Panc1 (cell line): Measurements from ENCODE around the gene TMEM164. TPM values are rescaled to one million over a fixed set of nuclear protein-coding genes. Genes with fewer than 3 reads are reported as not detected.

Experiments used
- ATAC-seq: fragments of 200-7000 bp; cut with Tn5 transposase; 2 replicates; pipeline ENCODE4 v1.9.1; 2020; ENCODE audit warnings: mild to moderate bottlenecking, moderate library complexity
- BruUV-seq: library from RNA; stranded (reverse); fragments of 400-500 nt; replicated peaks from 2 replicates; lab custom pipeline; 2021; lab: Mats Ljungman, UMichigan
- CTCF ChIA-PET: fragments of 300-600 bp; sonication (Branson Sonifier 250); formaldehyde crosslinking; loops from one replicate; lab custom pipeline; 2022; ENCODE audit warnings: antibody characterized with exemption; lab: Charles Lee
- POLR2A ChIA-PET: fragments of 300-600 bp; sonication (Branson Sonifier 250); formaldehyde crosslinking; loops from one replicate; lab custom pipeline; 2022; ENCODE audit warnings: antibody characterized with exemption; lab: Charles Lee
- DNase-seq: peaks from one replicate; pipeline ENCODE4 v3.0.0-alpha.2; 2010; ENCODE audit warnings: low read depth, low spot score
- H3K27ac ChIP-seq: 2 replicates; pipeline ENCODE4 v1.5.1; 2011; ENCODE audit warnings: mild to moderate bottlenecking, low read length, inconsistent platforms
- H3K27me3 ChIP-seq: fragments of 200-500 bp; sonication (Bioruptor generic); 2 replicates; pipeline ENCODE4 v1.6.0; 2014; ENCODE audit warnings: low read length, inconsistent platforms; ENCODE audit not compliant: control insufficient read depth, insufficient read depth
- H3K36me3 ChIP-seq: fragments of 200-500 bp; sonication (Bioruptor generic); 2 replicates; pipeline ENCODE4 v1.5.1; 2014; ENCODE audit warnings: inconsistent platforms, mild to moderate bottlenecking, low read length, moderate library complexity; ENCODE audit not compliant: control insufficient read depth, insufficient read depth
- H3K4me1 ChIP-seq: 2 replicates; pipeline ENCODE4 v1.5.1; 2011; ENCODE audit warnings: inconsistent platforms, mild to moderate bottlenecking, low read length, moderate library complexity; ENCODE audit not compliant: control insufficient read depth, insufficient read depth
- H3K4me3 ChIP-seq, 2 experiments: 2 replicates each; pipeline ENCODE4 v1.5.1; 2011 to 2012; ENCODE audit warnings: low read depth in 2 of 2, low read length in 2 of 2, mild to moderate bottlenecking in 2 of 2, inconsistent platforms in 1 of 2, moderate library complexity in 1 of 2
- H3K9me3 ChIP-seq: fragments of 200-500 bp; sonication (Bioruptor generic); 2 replicates; pipeline ENCODE4 v1.5.1; 2014; ENCODE audit warnings: low read depth, mild to moderate bottlenecking, inconsistent platforms, low read length, moderate library complexity; ENCODE audit not compliant: control insufficient read depth, insufficient read depth
- POLR2AphosphoS5 ChIP-seq: IDR thresholded peaks from 2 replicates; pipeline ENCODE4 v1.6.1; 2012; ENCODE audit warnings: mild to moderate bottlenecking, low read depth, low read length, moderate library complexity
- SIN3A ChIP-seq: IDR thresholded peaks from 2 replicates; pipeline ENCODE4 v1.6.1; 2012; ENCODE audit warnings: low read depth, mild to moderate bottlenecking, low read length, moderate library complexity, borderline replicate concordance; ENCODE audit not compliant: insufficient read depth
- TCF7L2 ChIP-seq: IDR thresholded peaks from 2 replicates; pipeline ENCODE4 v1.6.1; 2011; ENCODE audit warnings: mild to moderate bottlenecking, low read depth, low read length, inconsistent platforms
- in situ Hi-C: cut with HindIII; loops from 2 replicates; pipeline ENCODE4 v1.10.0; 2016; ENCODE audit warnings: low sequenced_read_pairs, low pct_unique_long_range_greater_than_20kb
- intact Hi-C: fragments of 100-400 bp; cut with micrococcal nuclease; formaldehyde crosslinking; loops from one replicate; pipeline ENCODE4 v1.10.0; 2022; ENCODE audit not compliant: unreplicated experiment
- total RNA-seq: library from RNA; stranded (reverse); gene quantifications from one replicate; pipeline ENCODE4 v1.2.1, GENCODE V29; 2021; ENCODE audit not compliant: unreplicated experiment
- TF ChIP-seq, protein P1 (sequence below), 2 experiments: IDR thresholded peaks; 2 replicates each; pipeline ENCODE4 v1.6.1; 2011 to 2012; ENCODE audit warnings: low read depth in 2 of 2, control low read depth in 1 of 2, low read length in 1 of 2, mild to moderate bottlenecking in 1 of 2, moderate library complexity in 1 of 2; ENCODE audit not compliant: insufficient read depth in 1 of 2
- TF ChIP-seq, protein P2 (sequence below): fragments of 450-650 bp; IDR thresholded peaks from 2 replicates; pipeline ENCODE4 v1.5.1; 2017; ENCODE audit warnings: mild to moderate bottlenecking

Gene TMEM164
- total RNA-seq, 1 experiment from 2014 or later = 32.8 TPM

GRCh38 chrX:110180176-110180927 is 177.4 kb downstream of the TMEM164 start:
- no TSS peak for BruUV-seq
- in situ Hi-C loops = no loop called here
- H3K9me3 ChIP-seq = no peaks in the 10 kb centered on the region
- ChIA-PET CTCF (no interaction called here), POLR2A (no interaction called here)
- intact Hi-C loops = no loop called here
- no peaks in the 10 kb centered on the region for H3K36me3 ChIP-seq
- ATAC-seq (no peak), DNase-seq (no peak)
- no peaks in the 10 kb centered on the region for H3K27me3 ChIP-seq
- H3K4me1 ChIP-seq = no peaks in the 10 kb centered on the region
- H3K4me3 ChIP-seq = no peak overlapping the region
- no peak overlapping the region for H3K27ac ChIP-seq
- TF ChIP-seq TCF7L2 (no peak), SIN3A (no peak), POLR2AphosphoS5 (no peak)
- TF ChIP-seq, protein P1, sequence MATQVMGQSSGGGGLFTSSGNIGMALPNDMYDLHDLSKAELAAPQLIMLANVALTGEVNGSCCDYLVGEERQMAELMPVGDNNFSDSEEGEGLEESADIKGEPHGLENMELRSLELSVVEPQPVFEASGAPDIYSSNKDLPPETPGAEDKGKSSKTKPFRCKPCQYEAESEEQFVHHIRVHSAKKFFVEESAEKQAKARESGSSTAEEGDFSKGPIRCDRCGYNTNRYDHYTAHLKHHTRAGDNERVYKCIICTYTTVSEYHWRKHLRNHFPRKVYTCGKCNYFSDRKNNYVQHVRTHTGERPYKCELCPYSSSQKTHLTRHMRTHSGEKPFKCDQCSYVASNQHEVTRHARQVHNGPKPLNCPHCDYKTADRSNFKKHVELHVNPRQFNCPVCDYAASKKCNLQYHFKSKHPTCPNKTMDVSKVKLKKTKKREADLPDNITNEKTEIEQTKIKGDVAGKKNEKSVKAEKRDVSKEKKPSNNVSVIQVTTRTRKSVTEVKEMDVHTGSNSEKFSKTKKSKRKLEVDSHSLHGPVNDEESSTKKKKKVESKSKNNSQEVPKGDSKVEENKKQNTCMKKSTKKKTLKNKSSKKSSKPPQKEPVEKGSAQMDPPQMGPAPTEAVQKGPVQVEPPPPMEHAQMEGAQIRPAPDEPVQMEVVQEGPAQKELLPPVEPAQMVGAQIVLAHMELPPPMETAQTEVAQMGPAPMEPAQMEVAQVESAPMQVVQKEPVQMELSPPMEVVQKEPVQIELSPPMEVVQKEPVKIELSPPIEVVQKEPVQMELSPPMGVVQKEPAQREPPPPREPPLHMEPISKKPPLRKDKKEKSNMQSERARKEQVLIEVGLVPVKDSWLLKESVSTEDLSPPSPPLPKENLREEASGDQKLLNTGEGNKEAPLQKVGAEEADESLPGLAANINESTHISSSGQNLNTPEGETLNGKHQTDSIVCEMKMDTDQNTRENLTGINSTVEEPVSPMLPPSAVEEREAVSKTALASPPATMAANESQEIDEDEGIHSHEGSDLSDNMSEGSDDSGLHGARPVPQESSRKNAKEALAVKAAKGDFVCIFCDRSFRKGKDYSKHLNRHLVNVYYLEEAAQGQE (IDR thresholded peaks at IDR 0.05; ENCODE audit: insufficient read depth in 1 of 2, low read depth in 2 of 2, low read length in 1 of 2) = no peak
- TF ChIP-seq, protein P2, sequence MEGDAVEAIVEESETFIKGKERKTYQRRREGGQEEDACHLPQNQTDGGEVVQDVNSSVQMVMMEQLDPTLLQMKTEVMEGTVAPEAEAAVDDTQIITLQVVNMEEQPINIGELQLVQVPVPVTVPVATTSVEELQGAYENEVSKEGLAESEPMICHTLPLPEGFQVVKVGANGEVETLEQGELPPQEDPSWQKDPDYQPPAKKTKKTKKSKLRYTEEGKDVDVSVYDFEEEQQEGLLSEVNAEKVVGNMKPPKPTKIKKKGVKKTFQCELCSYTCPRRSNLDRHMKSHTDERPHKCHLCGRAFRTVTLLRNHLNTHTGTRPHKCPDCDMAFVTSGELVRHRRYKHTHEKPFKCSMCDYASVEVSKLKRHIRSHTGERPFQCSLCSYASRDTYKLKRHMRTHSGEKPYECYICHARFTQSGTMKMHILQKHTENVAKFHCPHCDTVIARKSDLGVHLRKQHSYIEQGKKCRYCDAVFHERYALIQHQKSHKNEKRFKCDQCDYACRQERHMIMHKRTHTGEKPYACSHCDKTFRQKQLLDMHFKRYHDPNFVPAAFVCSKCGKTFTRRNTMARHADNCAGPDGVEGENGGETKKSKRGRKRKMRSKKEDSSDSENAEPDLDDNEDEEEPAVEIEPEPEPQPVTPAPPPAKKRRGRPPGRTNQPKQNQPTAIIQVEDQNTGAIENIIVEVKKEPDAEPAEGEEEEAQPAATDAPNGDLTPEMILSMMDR = no peak

DNA sequence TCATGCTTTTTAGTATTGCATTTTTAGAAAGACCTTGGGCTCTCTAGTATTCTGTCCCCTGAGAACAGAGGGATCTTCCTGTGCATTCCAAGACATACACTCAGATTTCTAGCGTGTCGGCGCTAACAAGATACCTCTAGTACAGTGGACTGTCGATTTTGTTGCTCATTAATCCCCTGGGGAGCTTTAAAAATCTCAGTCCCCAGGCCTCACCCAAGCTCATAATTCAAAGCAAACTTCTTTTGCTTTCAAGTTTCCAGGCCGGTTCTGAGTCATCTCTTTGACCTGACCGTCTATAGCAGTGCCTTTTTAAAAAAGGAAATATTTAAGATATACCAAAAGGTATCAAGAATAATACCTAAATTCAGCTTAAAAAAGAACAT is 178.0 kb downstream of the TMEM164 start:
- Histone ChIP-seq H3K4me1 (no peaks in the 10 kb centered on the region), H3K27ac (no peak overlapping the region), H3K9me3 (no peaks in the 10 kb centered on the region), H3K36me3 (no peaks in the 10 kb centered on the region), H3K27me3 (no peaks in the 10 kb centered on the region), H3K4me3 (no peak overlapping the region)
- CTCF ChIA-PET = no interaction called here
- no peak for TF ChIP-seq SIN3A
- no peak for TF ChIP-seq POLR2AphosphoS5
- TF ChIP-seq, protein P2 = no peak
- TF ChIP-seq TCF7L2 = no peak
- TF ChIP-seq, protein P1 (IDR thresholded peaks at IDR 0.05; ENCODE audit: insufficient read depth in 1 of 2, low read depth in 2 of 2, low read length in 1 of 2) = no peak
- intact Hi-C loops (no loop called here), in situ Hi-C loops (no loop called here)
- no peak for ATAC-seq
- BruUV-seq = no TSS peak
- POLR2A ChIA-PET = no interaction called here
- DNase-seq = no peak
